ENCODE measurements around the gene ZMAT2.
"Not testable (repeated sequence)": the region's sequence is repeated elsewhere in the genome, so short reads cannot be mapped to it uniquely, and the experiment has no call there.

ZMAT2 gene, protein sequence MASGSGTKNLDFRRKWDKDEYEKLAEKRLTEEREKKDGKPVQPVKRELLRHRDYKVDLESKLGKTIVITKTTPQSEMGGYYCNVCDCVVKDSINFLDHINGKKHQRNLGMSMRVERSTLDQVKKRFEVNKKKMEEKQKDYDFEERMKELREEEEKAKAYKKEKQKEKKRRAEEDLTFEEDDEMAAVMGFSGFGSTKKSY

DNA sequence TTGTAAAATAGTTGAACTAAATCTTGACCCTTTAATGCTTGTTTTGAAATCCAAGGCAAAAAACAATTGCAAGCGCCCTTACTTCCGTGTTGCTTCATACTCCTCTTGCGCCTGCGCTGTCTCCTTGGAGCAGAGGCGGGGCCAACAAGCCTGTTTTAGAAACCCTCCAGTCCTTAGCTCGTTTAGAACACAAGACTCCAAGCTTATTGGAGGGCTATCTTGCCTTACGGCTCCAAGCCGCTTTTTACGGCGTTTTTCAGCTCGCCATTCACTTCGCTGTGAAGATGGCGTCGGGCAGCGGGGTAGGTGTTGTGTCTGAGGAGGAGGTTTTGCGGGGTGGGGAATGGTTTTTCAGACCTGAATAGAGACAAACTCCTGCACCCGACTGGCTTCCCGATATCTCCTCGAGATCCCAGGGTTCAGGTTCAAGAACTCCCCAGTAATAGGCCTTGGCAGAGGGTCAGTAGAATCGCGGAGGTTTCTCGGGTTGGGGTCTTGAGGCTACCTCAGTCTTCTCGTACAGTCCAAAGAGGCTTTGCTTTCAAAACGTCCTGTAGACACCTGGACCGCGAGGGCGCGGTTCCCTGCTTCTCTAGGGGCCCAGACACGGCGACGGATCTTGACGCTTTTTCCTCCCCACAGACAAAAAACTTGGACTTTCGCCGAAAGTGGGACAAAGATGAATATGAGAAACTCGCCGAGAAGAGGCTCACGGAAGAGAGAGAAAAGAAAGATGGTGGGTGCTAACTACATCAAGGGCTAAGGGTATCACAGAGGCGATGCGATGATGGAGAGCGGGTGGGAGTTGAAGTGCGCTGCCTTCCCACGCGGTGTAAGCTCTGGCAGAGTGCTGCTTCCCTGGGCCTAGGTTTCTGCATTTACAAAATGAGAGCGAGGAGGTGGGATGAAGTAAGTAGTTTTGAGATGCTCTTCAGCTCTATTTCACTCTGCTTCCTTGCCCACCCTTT lies at the start of gene ZMAT2:
TSS of gene ZMAT2 (plus strand) at position 271 of the 968 bp plus-strand sequence. CDS start at position 285, 14 bp downstream.
- Mint-ChIP-seq H3K36me3 (peaks cover 99% of the 10 kb centered on the region), H3K4me3 (peak within 1 kb of the TSS; percentile 99), H3K9me3 (no peaks in the 10 kb centered on the region), H3K27ac (peak within 1 kb of the TSS; percentile 99), H3K4me1 (peaks cover 22% of the 10 kb centered on the region)
- DNase-seq (ENCODE audit: low spot score in 2 of 2) (peak; percentile 71 to 91), ATAC-seq (peak; percentile 98)

- Mint-ChIP-seq H3K4me1 (peaks cover 5% of the 10 kb centered on the region), H3K27ac (peak overlapping the region; percentile 58), H3K4me3 (no peak overlapping the region), H3K9me3 (no peaks in the 10 kb centered on the region), H3K36me3 (peaks cover 96% of the 10 kb centered on the region)
- no peak for DNase-seq (ENCODE audit: low spot score in 2 of 2)
- no peak for ATAC-seq
Measured at GRCh38 chr5:140658870-140659269, 41.4 kb upstream of the ZMAT2 start.

DNA sequence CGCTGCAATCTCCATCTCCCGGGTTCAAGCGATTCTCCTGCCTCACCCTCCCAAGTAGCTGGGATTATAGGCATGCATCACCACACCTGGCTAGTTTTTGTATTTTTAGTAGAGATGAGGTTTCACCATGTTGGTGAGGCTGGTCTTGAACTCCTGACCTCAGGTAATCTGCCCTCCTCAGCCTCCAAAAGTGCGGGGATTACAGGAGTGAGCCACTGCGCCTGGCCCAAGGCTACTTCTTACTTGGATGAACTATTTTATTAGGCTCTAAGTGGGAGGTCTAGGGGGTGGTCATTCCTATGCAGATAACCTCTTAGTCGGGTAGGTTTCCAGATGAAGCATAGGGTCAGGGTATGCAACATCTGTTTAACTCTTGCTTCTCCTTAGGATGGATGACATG lies 39.9 kb upstream of the ZMAT2 start:
- H3K9me3 Mint-ChIP-seq; H3K27ac Mint-ChIP-seq; DNase-seq (ENCODE audit: low spot score in 2 of 2); ATAC-seq; H3K4me3 Mint-ChIP-seq: not testable (repeated sequence)
- peaks cover 13% of the 10 kb centered on the region for H3K4me1 Mint-ChIP-seq
- peaks cover 96% of the 10 kb centered on the region for H3K36me3 Mint-ChIP-seq

GRCh38 chr5:140664030-140664358 lies 36.3 kb upstream of the ZMAT2 start:
- no peak for ATAC-seq
- no peaks in the 10 kb centered on the region for H3K9me3 Mint-ChIP-seq
- no peak for DNase-seq (ENCODE audit: low spot score in 2 of 2)
- H3K4me3 Mint-ChIP-seq = peak overlapping the region; percentile 100
- peak overlapping the region; percentile 97 for H3K27ac Mint-ChIP-seq
- peaks cover 37% of the 10 kb centered on the region for H3K4me1 Mint-ChIP-seq
- peaks cover 81% of the 10 kb centered on the region for H3K36me3 Mint-ChIP-seq

GRCh38 chr5:140664359-140665119 lies 35.7 kb upstream of the ZMAT2 start, which contains the start of gene WDR55:
Gene WDR55, plus strand, starts transcription at chr5:140664904. Its CDS starts 9 bp downstream, at chr5:140664913.
- Mint-ChIP-seq H3K36me3 (peaks cover 81% of the 10 kb centered on the region), H3K4me3 (peak within 1 kb of the TSS; percentile 100)

DNA sequence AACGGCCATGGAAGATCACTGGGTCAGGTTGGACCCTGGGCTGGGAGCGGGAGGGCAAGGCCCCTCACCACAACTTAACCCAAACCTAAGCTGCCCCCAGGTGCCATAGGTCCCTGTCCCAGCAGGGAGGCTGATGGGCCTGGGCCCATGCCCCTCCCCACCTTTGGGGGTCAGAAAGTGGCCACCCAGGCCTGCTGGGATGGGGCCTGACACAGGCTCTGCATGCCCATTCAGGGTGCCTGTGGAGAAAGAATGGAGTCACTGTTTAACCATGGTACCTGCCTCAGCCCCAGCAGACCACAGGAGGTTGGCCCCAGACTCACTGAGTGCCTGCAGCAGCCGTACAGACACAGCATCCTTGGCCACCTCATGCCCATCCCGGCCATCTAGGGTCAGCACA lies 29.2 kb upstream of the ZMAT2 start:
- peaks cover 22% of the 10 kb centered on the region for H3K4me1 Mint-ChIP-seq
- DNase-seq (ENCODE audit: low spot score in 2 of 2); H3K9me3 Mint-ChIP-seq; ATAC-seq; H3K27ac Mint-ChIP-seq; H3K4me3 Mint-ChIP-seq: not testable (repeated sequence)
- peaks cover 88% of the 10 kb centered on the region for H3K36me3 Mint-ChIP-seq

More at GRCh38 chr5:140664359-140665119, 35.7 kb upstream of the ZMAT2 start, which contains the start of gene WDR55:
- DNase-seq (ENCODE audit: low spot score in 2 of 2) = peak; percentile 88 to 97
- peaks cover 37% of the 10 kb centered on the region for H3K4me1 Mint-ChIP-seq
- ATAC-seq = peak; percentile 98
- peak within 1 kb of the TSS; percentile 97 for H3K27ac Mint-ChIP-seq
- H3K9me3 Mint-ChIP-seq = no peaks in the 10 kb centered on the region

DNA sequence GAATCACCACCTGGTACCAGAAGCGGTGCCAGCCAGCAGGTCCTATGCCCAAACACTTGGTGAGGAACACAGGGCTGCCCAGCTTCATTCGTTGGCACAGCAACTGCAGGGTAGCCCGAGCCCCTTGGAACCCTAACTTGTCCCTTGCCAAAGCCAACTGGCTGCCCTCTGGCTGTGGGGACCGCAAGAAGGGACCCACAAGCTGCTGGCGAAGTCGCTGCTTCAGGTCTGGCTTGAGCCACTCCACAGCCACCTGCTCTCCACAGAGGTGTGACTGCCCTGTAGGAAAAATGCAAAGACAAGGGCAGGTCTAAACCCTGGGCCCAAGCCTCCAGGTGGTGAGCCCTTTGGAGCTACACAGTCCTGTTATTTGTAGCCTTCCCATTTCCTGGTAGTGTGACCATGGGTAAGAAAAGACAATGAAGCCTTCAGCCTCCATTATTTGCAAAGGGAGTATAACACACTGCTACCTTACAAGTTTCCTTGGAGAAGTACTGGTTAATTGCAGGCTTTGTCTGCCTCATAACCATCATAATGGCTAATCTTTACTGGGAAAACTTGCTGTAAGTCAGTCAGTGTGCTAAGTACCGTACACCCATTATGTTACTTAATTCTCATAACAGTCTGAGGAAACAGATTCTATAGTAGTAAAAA lies 28.6 kb upstream of the ZMAT2 start:
- DNase-seq (ENCODE audit: low spot score in 2 of 2) (no peak), ATAC-seq (no peak)
- H3K36me3 Mint-ChIP-seq = peaks cover 93% of the 10 kb centered on the region

DNA sequence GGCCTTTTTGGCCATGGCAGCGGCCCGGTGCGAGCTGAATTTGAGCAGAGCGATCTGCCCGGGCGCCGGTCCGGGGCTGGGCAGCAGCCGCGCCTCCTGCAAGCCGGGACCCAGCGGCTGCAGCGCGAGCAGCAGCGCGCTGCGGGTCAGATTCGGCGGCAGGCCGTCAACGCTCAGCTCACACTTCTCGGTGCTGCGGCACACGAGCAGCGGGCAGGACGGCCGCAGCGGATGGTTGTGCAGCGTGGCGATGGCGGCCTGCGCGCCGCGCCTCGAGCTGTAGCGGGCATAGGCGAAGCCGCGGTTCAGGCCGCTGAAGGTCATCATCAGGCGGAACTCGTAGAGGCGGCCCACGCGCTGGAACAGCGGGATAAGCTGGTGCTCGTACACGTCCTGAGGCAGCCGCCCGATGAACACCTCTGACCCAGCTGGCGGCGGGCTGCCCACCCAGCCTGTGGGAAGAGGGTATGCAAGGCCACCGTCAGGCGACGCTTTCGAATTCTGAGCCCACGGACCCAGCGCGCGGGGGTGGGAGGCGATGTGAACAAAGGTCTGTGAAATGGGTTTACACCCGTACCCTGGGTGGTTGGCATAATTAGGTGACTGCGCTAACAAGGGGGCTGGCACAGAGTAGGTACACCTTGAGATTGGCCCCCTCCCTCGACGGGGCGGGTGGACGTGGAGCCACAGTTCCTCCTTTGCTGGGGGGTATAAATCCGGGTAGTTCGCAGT lies 27.6 kb upstream of the ZMAT2 start:
- H3K4me3 Mint-ChIP-seq = no peak overlapping the region
- H3K27ac Mint-ChIP-seq = no peak overlapping the region

More for the DNA sequence above, 28.6 kb upstream of the ZMAT2 start:
- Mint-ChIP-seq H3K4me1 (peaks cover 16% of the 10 kb centered on the region), H3K4me3 (no peak overlapping the region), H3K9me3 (no peaks in the 10 kb centered on the region), H3K27ac (no peak overlapping the region)

GRCh38 chr5:140673187-140673976 lies 26.9 kb upstream of the ZMAT2 start, which contains the start of gene DND1:
Gene DND1, minus strand, starts transcription at chr5:140673576. Its CDS starts 34 bp downstream, at chr5:140673542.
- DNase-seq (ENCODE audit: low spot score in 2 of 2) = no peak
- Mint-ChIP-seq H3K4me1 (peaks cover under 1% of the 10 kb centered on the region), H3K4me3 (no peak within 1 kb of the TSS), H3K36me3 (peaks cover 97% of the 10 kb centered on the region), H3K27ac (peak within 1 kb of the TSS; percentile 60), H3K9me3 (no peaks in the 10 kb centered on the region)
- peak; percentile 6 for ATAC-seq

More for the DNA sequence above, 27.6 kb upstream of the ZMAT2 start:
- DNase-seq (ENCODE audit: low spot score in 2 of 2) (no peak), ATAC-seq (no peak)
- H3K4me1 Mint-ChIP-seq = peaks cover 8% of the 10 kb centered on the region
- no peaks in the 10 kb centered on the region for H3K9me3 Mint-ChIP-seq
- peaks cover 97% of the 10 kb centered on the region for H3K36me3 Mint-ChIP-seq

DNA sequence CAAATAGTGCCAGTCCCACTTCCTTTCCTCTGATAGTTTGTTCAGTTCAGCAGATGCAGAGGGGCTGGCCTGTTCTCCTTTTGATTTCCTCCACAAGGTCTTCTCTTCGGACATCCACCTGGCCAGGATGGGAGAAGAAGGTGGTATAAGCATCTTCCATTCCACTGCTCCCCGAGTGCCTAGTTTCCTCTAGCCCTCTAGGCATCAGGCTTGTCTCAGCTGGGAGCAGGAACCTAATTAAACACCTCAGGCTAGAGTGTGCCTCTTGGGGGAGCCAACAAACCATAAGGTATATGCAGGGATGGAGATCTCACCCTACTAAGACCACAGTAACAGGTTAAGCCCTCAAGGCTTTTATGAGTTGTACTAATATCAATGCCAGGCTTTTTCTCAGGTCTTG lies 26.0 kb upstream of the ZMAT2 start:
- no peaks in the 10 kb centered on the region for H3K9me3 Mint-ChIP-seq
- H3K27ac Mint-ChIP-seq = peak overlapping the region; percentile 60
- DNase-seq (ENCODE audit: low spot score in 2 of 2) (no peak), ATAC-seq (no peak)
- peaks cover 97% of the 10 kb centered on the region for H3K36me3 Mint-ChIP-seq
- no peaks in the 10 kb centered on the region for H3K4me1 Mint-ChIP-seq
- no peak overlapping the region for H3K4me3 Mint-ChIP-seq

DNA sequence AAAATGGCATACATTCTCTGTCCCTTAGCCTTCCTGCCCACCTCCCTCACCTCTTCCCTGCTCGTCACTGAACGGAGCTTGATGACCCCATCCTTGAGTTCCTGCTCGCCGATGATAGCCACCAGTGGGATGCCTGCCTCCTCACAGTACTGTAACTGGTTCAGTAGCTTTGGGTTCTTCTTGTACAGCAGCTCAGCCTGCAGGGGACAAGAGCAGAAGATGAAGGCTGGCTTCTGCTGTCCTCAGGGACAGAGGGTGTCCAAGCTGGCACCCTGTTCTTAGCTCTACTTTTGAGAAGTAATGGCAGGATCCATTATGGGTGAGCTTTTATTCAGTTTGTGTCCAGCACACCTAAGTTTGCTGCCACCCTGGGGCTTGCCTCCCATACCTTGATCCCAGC lies 25.6 kb upstream of the ZMAT2 start:
- H3K36me3 Mint-ChIP-seq = peaks cover 97% of the 10 kb centered on the region
- no peaks in the 10 kb centered on the region for H3K9me3 Mint-ChIP-seq
- H3K4me3 Mint-ChIP-seq = no peak overlapping the region
- no peak for DNase-seq (ENCODE audit: low spot score in 2 of 2)
- no peak for ATAC-seq
- H3K27ac Mint-ChIP-seq = peak overlapping the region; percentile 60
- no peaks in the 10 kb centered on the region for H3K4me1 Mint-ChIP-seq

DNA sequence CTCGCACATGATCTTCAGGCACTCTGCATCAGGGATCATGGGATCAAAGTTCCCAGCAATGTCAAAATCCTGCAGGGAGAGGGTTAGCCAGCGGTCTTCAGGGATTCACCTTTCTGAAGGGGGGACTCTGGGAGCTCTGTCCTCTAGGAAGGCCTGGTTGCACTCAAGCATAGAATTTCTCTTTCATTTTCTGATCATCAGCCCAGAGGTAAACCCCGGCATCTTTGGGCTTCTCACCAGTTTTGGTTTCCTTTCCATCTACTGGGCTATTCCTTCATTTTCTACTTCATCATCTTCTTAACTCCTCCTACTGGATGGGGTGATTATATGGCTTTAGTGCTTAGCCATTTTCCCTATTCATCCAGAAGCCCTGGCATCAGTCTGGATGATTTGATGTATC lies 22.3 kb upstream of the ZMAT2 start:
- ATAC-seq = no peak
- Mint-ChIP-seq H3K27ac (peak overlapping the region; percentile 23), H3K4me3 (no peak overlapping the region), H3K36me3 (peaks cover 96% of the 10 kb centered on the region), H3K4me1 (no peaks in the 10 kb centered on the region), H3K9me3 (no peaks in the 10 kb centered on the region)
- DNase-seq (ENCODE audit: low spot score in 2 of 2) = no peak

- Mint-ChIP-seq H3K27ac (peak overlapping the region; percentile 64), H3K9me3 (no peaks in the 10 kb centered on the region), H3K36me3 (peaks cover 93% of the 10 kb centered on the region), H3K4me3 (no peak overlapping the region), H3K4me1 (no peaks in the 10 kb centered on the region)
- DNase-seq (ENCODE audit: low spot score in 2 of 2) (no peak), ATAC-seq (no peak)
Measured at GRCh38 chr5:140678993-140679392, 21.3 kb upstream of the ZMAT2 start.
